Body of pancreas (tissue), 4 donors: ENCODE measurements around the gene FBXO9.

Experiments used
- CTCF ChIP-seq, 7 experiments: fragments of 450-650 bp in 4 of 7; fragments of 200-600 bp in 3 of 7; sonication (generic) in 3 of 7; IDR thresholded peaks; one replicate each; pipeline ENCODE4 v1.5.1; 2016 to 2019; ENCODE audit warnings: antibody characterized with exemption in 7 of 7
- POLR2A ChIP-seq, 3 donors: fragments of 450-650 bp; IDR thresholded peaks; one replicate each; pipeline ENCODE4 v1.6.1; 2016; ENCODE audit warnings: antibody characterized with exemption in 3 of 3, mild to moderate bottlenecking in 2 of 3

GRCh38 chr6:53054532-53054931, 10.7 kb upstream of the FBXO9 start:
- TF ChIP-seq CTCF (IDR thresholded peaks at IDR 0.05), result no peak
- no peak for TF ChIP-seq POLR2A (IDR thresholded peaks at IDR 0.05)
